Inflammatory macrophage treated with lipopolysaccharide for 4 hours (primary cell): Measurements from ENCODE around the gene KAT2A.

Experiments
- DNase-seq: peaks from one replicate; pipeline ENCODE4 v3.0.0-alpha.2; 2020

Gene KAT2A

GRCh38 chr17:42090964-42091790, 30.0 kb downstream of the KAT2A start:
- no peak for DNase-seq

DNA sequence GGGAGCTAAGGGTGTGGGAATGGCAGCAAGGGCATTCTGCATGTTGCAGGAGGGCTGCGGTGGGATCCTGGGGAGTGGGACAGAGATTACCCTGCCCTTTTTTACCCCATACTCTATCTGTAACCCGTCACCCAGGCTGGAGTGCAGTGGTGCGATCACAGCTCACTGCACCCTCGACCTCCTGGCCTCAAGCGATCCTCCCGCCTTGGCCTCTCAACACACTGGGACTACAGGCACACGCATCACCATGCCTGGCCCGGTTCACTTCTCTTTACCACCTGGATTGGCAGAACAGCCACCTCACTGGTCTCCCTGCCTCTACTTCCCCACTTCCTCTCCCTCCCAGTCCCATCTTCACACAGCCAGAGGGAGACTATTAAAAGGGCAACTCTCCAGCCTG, 32.4 kb downstream of the KAT2A start:
- no peak for DNase-seq

DNA sequence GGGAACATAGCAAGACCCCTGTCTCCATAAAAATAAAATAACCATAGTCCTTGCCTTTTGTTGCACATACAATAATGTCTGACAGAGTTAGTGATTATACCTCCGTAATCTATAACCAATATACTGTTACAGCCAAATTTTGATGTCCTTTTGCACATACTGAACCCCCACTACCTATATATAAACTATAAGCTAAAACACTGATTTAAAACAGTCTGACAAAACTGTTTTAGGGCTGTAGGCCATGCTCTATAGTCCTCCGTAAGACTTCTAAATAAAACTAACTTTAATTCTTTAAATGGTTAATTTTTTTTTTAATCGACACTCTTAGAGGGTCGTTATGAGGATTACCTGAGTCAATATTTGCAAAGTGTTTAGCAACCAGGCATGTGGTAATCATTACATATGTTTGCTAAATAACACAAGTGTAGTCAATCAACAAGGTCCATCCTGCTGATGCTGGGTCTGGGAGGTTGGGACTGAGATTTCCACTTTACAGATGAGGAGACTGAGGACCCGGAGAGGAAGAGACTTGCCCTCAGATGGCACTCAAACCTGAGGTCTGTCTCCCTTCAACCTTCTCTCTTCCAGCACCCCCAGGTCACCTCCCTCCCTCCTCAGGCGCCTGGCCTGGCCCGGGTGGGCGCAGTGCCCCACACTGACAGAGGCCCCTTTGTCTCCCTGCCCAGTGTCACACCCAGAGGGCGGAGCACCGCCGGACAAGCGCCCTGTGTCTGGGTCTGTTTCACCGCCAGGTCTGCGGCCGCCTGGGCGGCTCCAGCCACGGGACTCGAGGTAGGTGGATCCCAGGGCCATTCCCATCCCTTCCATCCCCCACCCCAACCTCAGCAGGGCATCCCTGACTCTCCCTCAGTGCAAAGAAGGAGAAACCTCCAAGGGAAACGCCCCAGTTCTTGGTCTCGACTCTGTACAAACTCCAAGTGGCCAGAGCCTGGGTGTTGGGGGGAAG, 33.1 kb downstream of the KAT2A start:
- no peak for DNase-seq

- DNase-seq, result no peak
Measured at GRCh38 chr17:42087042-42087701, 34.0 kb downstream of the KAT2A start.

GRCh38 chr17:42081516-42082129, 39.5 kb downstream of the KAT2A start:
- DNase-seq, result no peak

DNA sequence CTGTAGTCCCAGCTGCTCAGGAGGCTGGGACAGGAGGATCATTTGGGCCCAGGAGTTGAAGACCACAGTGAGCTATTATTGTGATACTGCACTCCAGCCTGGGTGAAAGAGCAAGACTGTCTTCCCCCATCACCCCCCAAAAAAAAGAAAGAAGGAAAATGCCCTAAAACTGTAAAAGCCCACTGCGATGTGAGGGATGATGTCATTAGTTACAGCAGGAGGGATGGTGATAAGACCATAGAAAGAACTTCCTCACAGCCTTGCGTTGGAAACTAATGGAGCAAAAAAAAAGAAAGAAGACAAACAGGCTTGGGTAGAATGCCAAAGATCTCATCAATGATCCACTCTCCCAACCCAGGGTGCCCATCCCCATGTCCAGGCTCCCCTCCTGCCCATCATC, 41.6 kb downstream of the KAT2A start:
- no peak for DNase-seq

DNA sequence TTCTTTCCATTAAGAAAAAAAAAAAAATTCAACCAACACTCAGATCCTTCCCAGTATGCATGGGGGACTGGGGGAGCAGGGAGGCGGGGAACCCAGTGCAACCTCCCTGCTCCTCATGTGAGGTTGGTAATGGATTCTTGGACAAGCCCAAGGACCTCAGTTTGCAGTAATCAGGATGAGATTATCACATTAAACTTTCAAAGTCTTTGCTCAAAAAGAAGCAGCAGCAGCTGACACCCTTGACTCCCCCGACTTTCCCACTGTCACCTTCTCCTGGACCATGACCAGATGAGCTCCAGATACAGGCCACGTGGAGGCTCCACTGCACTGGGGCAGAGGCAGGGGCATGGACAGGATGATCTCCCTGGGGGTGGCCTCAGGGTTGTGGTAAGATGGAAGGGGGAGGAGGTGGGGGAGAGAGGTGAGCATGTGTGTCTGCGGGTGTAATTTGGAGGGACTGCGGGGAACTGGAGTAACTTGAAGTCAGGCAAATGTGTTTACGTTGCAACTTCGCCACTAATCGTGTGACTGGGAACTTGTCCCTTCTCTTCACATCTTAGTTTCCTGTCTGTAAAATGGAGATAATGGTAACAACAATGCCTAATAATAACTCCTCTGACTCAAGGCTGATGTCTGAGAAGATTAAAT, 42.6 kb downstream of the KAT2A start:
- no peak for DNase-seq

- DNase-seq, result no peak
Measured at GRCh38 chr17:42077755-42078154, 43.4 kb downstream of the KAT2A start.

DNA sequence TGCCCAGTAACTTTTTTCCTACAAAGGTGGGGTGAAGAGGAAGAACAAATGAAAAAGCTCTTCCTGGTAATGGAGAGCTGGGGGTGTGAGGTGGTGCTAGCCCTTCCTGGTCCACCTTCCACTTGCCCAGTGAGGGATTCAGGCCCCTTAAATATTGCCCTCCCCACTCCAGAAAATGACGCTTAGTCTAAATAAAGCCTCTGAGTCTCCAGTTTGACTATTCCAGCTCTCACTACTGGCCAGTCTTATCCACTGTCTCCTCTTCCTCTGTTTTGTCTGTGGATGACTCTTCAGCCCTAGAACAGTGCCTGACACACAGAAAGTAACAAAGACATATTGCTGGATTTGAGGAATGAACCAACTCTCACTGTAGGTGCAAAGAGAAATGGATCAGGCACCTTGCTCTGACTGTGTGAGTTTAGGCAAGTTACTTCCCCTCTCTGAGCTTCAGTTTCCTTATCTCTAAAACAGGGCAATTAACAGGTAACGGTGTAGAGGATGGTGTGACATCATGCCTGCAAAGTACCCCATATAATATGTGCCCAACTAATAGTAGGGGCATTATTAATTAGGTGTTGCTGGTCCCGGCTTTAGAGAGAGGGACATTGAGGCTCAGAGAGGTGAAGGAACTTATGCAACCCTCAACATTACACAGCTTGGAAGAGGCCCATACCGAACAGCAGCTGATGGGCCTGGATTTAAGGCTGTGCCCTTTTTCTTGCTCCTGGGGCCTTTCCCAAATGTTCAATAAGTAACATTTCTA, 44.2 kb downstream of the KAT2A start:
- DNase-seq, result no peak

GRCh38 chr17:42075789-42076188, 45.4 kb downstream of the KAT2A start:
- DNase-seq, result no peak

GRCh38 chr17:42072323-42073187, 48.6 kb downstream of the KAT2A start:
- DNase-seq, result no peak

GRCh38 chr17:42071810-42072209, 49.4 kb downstream of the KAT2A start:
- DNase-seq, result no peak

GRCh38 chr17:42068979-42069378, 52.2 kb downstream of the KAT2A start:
- no peak for DNase-seq

GRCh38 chr17:42067371-42068091, 53.6 kb downstream of the KAT2A start:
- DNase-seq, result peak; percentile 39

DNA sequence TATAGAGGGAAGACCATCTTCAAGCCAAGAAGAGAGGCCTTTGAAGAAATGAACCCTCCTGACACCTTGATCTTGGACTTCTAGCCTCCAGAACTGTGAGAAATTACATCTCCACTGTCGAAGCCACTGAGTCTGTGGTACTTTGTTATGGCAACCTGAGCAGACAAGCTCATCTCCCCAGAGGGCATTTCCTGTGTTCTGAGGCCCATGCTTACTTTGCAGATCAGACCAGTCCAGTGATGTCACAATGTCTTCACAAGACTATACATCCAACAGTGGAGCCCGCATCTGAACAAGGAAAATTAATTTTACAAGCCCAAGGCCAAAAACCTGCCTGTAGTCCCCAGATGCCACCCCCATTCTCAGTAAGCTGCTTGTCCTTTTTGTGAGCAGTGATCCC, 56.0 kb downstream of the KAT2A start:
- no peak for DNase-seq
